ENCODE measurements around the gene GDF7.

The GDF7 gene

GRCh38 chr2:20691076-20691734 is 24.3 kb downstream of the GDF7 start:
- TF ChIP-seq CTCF (IDR thresholded peaks at IDR 0.05; ENCODE audit: control insufficient read depth, extremely low read depth, insufficient read depth) = no peak
- no peak overlapping the region for H3K4me3 ChIP-seq (ENCODE audit: low read depth, low read length)
- no peak for DNase-seq (ENCODE audit: low read depth)

- no peak for DNase-seq (ENCODE audit: low read depth)
- no peak for TF ChIP-seq CTCF (IDR thresholded peaks at IDR 0.05; ENCODE audit: control insufficient read depth, extremely low read depth, insufficient read depth)
- no peak overlapping the region for H3K4me3 ChIP-seq (ENCODE audit: low read depth, low read length)
Measured at GRCh38 chr2:20692081-20692480, 25.1 kb downstream of the GDF7 start.

GRCh38 chr2:20693317-20693716 is 26.4 kb downstream of the GDF7 start:
- H3K4me3 ChIP-seq (ENCODE audit: low read depth, low read length) = no peak overlapping the region
- no peak for TF ChIP-seq CTCF (IDR thresholded peaks at IDR 0.05; ENCODE audit: control insufficient read depth, extremely low read depth, insufficient read depth)
- no peak for DNase-seq (ENCODE audit: low read depth)

- no peak for TF ChIP-seq CTCF (IDR thresholded peaks at IDR 0.05; ENCODE audit: control insufficient read depth, extremely low read depth, insufficient read depth)
- no peak overlapping the region for H3K4me3 ChIP-seq (ENCODE audit: low read depth, low read length)
- DNase-seq (ENCODE audit: low read depth) = no peak
Measured at GRCh38 chr2:20696366-20696765, 29.4 kb downstream of the GDF7 start.

- DNase-seq (ENCODE audit: low read depth) = no peak
- no peak overlapping the region for H3K4me3 ChIP-seq (ENCODE audit: low read depth, low read length)
- TF ChIP-seq CTCF (IDR thresholded peaks at IDR 0.05; ENCODE audit: control insufficient read depth, extremely low read depth, insufficient read depth) = no peak
Measured at GRCh38 chr2:20697322-20697934, 30.5 kb downstream of the GDF7 start.

- H3K4me3 ChIP-seq (ENCODE audit: low read depth, low read length) = no peak overlapping the region
- DNase-seq (ENCODE audit: low read depth) = no peak
- TF ChIP-seq CTCF (IDR thresholded peaks at IDR 0.05; ENCODE audit: control insufficient read depth, extremely low read depth, insufficient read depth) = no peak
Measured at GRCh38 chr2:20698916-20699613, 32.1 kb downstream of the GDF7 start.
